LoVo (cell line): ENCODE results near the gene TMEM109.

Experiments used
- DNase-seq: peaks from one replicate; pipeline ENCODE4 v3.0.0-alpha.2; 2016; ENCODE audit warnings: low spot score

The TMEM109 gene

GRCh38 chr11:60942970-60943565 is 29.1 kb downstream of the TMEM109 start:
- no peak for DNase-seq

GRCh38 chr11:60944490-60945294 is 30.7 kb downstream of the TMEM109 start:
- DNase-seq, result no peak

GRCh38 chr11:60945295-60945667 is 31.3 kb downstream of the TMEM109 start:
- no peak for DNase-seq

- no peak for DNase-seq
Observed at GRCh38 chr11:60946601-60947264, 32.8 kb downstream of the TMEM109 start.

GRCh38 chr11:60947700-60948099 is 33.7 kb downstream of the TMEM109 start:
- DNase-seq, result no peak

GRCh38 chr11:60948250-60948649 is 34.3 kb downstream of the TMEM109 start:
- no peak for DNase-seq

- DNase-seq, result no peak
Observed at GRCh38 chr11:60950024-60950423, 36.1 kb downstream of the TMEM109 start.

- no peak for DNase-seq
Observed at GRCh38 chr11:60950933-60951605, 37.1 kb downstream of the TMEM109 start.

GRCh38 chr11:60951606-60951903 is 37.6 kb downstream of the TMEM109 start:
- DNase-seq, result no peak

- peak; percentile 20 for DNase-seq
Observed at GRCh38 chr11:60951904-60952741, 38.2 kb downstream of the TMEM109 start, which contains the start of gene SLC15A3. TSS of gene SLC15A3 (minus strand) at chr11:60952176. CDS start at chr11:60951551, 625 bp downstream.

- no peak for DNase-seq
Observed at GRCh38 chr11:60952742-60953170, 38.8 kb downstream of the TMEM109 start.

- DNase-seq, result no peak
Observed at GRCh38 chr11:60953781-60954180, 39.8 kb downstream of the TMEM109 start.

- no peak for DNase-seq
Observed at GRCh38 chr11:60954421-60954820, 40.5 kb downstream of the TMEM109 start.

GRCh38 chr11:60955571-60955970 is 41.6 kb downstream of the TMEM109 start:
- DNase-seq, result no peak

GRCh38 chr11:60957188-60957587 is 43.2 kb downstream of the TMEM109 start:
- no peak for DNase-seq

- DNase-seq, result no peak
Observed at GRCh38 chr11:60959431-60959830, 45.5 kb downstream of the TMEM109 start.

- no peak for DNase-seq
Observed at GRCh38 chr11:60960405-60960804, 46.4 kb downstream of the TMEM109 start.

GRCh38 chr11:60964801-60965200 is 50.8 kb downstream of the TMEM109 start:
- DNase-seq, result no peak

- no peak for DNase-seq
Observed at GRCh38 chr11:60966890-60967289, 52.9 kb downstream of the TMEM109 start.

GRCh38 chr11:60968223-60968622 is 54.3 kb downstream of the TMEM109 start:
- DNase-seq, result no peak

- DNase-seq, result peak; percentile 61
Observed at GRCh38 chr11:60970369-60970774, 56.4 kb downstream of the TMEM109 start.

GRCh38 chr11:60970890-60971289 is 56.9 kb downstream of the TMEM109 start:
- DNase-seq, result no peak
